GM19324 (cell line): ENCODE data around the gene NUP205.

ENCODE experiments used
- ATAC-seq: cut with Tn5 transposase; IDR thresholded peaks from one replicate; pipeline ENCODE4 v1.9.1; 2021; ENCODE audit warnings: mild to moderate bottlenecking, moderate library complexity; ENCODE audit not compliant: unreplicated experiment, low FRiP score

Gene NUP205

GRCh38 chr7:135541029-135541428 is 16.7 kb upstream of the NUP205 start:
- no peak for ATAC-seq

GRCh38 chr7:135550196-135550595 is 7.5 kb upstream of the NUP205 start:
- ATAC-seq = no peak

- no peak for ATAC-seq
These were observed 5.6 kb upstream of the NUP205 start for GRCh38 chr7:135552148-135552547.

GRCh38 chr7:135553346-135553745 is 4.4 kb upstream of the NUP205 start:
- ATAC-seq = no peak

GRCh38 chr7:135558337-135558767 is 635 bp downstream of the NUP205 start:
- ATAC-seq = peak; percentile 73

- no peak for ATAC-seq
These were observed 1.2 kb downstream of the NUP205 start for GRCh38 chr7:135558881-135559280.

- ATAC-seq = no peak
These were observed 2.9 kb downstream of the NUP205 start for GRCh38 chr7:135560631-135561030.

GRCh38 chr7:135562720-135563119 is 5.0 kb downstream of the NUP205 start:
- no peak for ATAC-seq

- ATAC-seq = no peak
These were observed 14.1 kb downstream of the NUP205 start for GRCh38 chr7:135571834-135572233.

GRCh38 chr7:135573541-135573940 is 15.8 kb downstream of the NUP205 start:
- ATAC-seq = no peak

- no peak for ATAC-seq
These were observed 17.6 kb downstream of the NUP205 start for GRCh38 chr7:135575296-135575695.

- ATAC-seq = no peak
These were observed 20.9 kb downstream of the NUP205 start for GRCh38 chr7:135578569-135578968.

GRCh38 chr7:135584362-135585353 is 26.9 kb downstream of the NUP205 start:
- ATAC-seq = no peak

- no peak for ATAC-seq
These were observed 39.6 kb downstream of the NUP205 start for GRCh38 chr7:135597181-135597925.

GRCh38 chr7:135597926-135598305 is 40.2 kb downstream of the NUP205 start:
- ATAC-seq = no peak

GRCh38 chr7:135599471-135599870 is 41.8 kb downstream of the NUP205 start:
- no peak for ATAC-seq

GRCh38 chr7:135600226-135600625 is 42.5 kb downstream of the NUP205 start:
- ATAC-seq = no peak

- no peak for ATAC-seq
These were observed 43.5 kb downstream of the NUP205 start for GRCh38 chr7:135601182-135601581.

- no peak for ATAC-seq
These were observed 44.6 kb downstream of the NUP205 start for GRCh38 chr7:135602304-135602703.

GRCh38 chr7:135616136-135616535 is 58.4 kb downstream of the NUP205 start:
- ATAC-seq = no peak

- no peak for ATAC-seq
These were observed 60.1 kb downstream of the NUP205 start for GRCh38 chr7:135617781-135618180.
